GM19468 (cell line): Measurements from ENCODE around the gene G6PC3.
"Not testable (repeated sequence)": the region's sequence is repeated elsewhere in the genome, so short reads cannot be mapped to it uniquely, and the experiment has no call there.

ENCODE experiments used
- ATAC-seq: cut with Tn5 transposase; IDR thresholded peaks from one replicate; pipeline ENCODE4 v1.9.1; 2021; ENCODE audit warnings: mild to moderate bottlenecking, moderate library complexity, moderate number of reproducible peaks; ENCODE audit not compliant: unreplicated experiment; ENCODE audit errors: extremely low read depth

G6PC3 gene

GRCh38 chr17:44101858-44102257, 31.3 kb downstream of the G6PC3 start:
- not testable (repeated sequence) for ATAC-seq

GRCh38 chr17:44102849-44103622, 32.5 kb downstream of the G6PC3 start:
- no peak for ATAC-seq

GRCh38 chr17:44105483-44105882, 34.9 kb downstream of the G6PC3 start:
- ATAC-seq = no peak

GRCh38 chr17:44105941-44106340, 35.4 kb downstream of the G6PC3 start:
- ATAC-seq = no peak

- ATAC-seq = no peak
Measured at GRCh38 chr17:44106801-44107200, 36.3 kb downstream of the G6PC3 start.

GRCh38 chr17:44108440-44109311, 38.1 kb downstream of the G6PC3 start:
- no peak for ATAC-seq

- ATAC-seq = no peak
Measured at GRCh38 chr17:44109312-44109630, 38.7 kb downstream of the G6PC3 start.

GRCh38 chr17:44110011-44110686, 39.6 kb downstream of the G6PC3 start:
- ATAC-seq = no peak

GRCh38 chr17:44110823-44111633, 40.5 kb downstream of the G6PC3 start:
- no peak for ATAC-seq

GRCh38 chr17:44111777-44112176, 41.2 kb downstream of the G6PC3 start:
- ATAC-seq = no peak

- ATAC-seq = no peak
Measured at GRCh38 chr17:44112284-44113280, 42.0 kb downstream of the G6PC3 start.

GRCh38 chr17:44113382-44113781, 42.8 kb downstream of the G6PC3 start:
- ATAC-seq = no peak

GRCh38 chr17:44113868-44114840, 43.6 kb downstream of the G6PC3 start:
- no peak for ATAC-seq

- ATAC-seq = no peak
Measured at GRCh38 chr17:44115585-44116415, 45.3 kb downstream of the G6PC3 start.

- no peak for ATAC-seq
Measured at GRCh38 chr17:44117351-44117750, 46.8 kb downstream of the G6PC3 start.

- no peak for ATAC-seq
Measured at GRCh38 chr17:44118427-44119050, 48.0 kb downstream of the G6PC3 start.

GRCh38 chr17:44119062-44119461, 48.5 kb downstream of the G6PC3 start:
- no peak for ATAC-seq
